CD4-positive, alpha-beta T cell treated with Interleukin-2 at 100 ng/mL for 4 hours (primary cell): ENCODE results near the gene FOXS1.
"Not testable (repeated sequence)": the region's sequence is repeated elsewhere in the genome, so short reads cannot be mapped to it uniquely, and the experiment has no call there.

Experiments
- DNase-seq: peaks from one replicate; pipeline ENCODE4 v3.0.0-alpha.2; 2020; ENCODE audit warnings: low spot score

The FOXS1 gene

GRCh38 chr20:31822421-31823330 lies 22.7 kb downstream of the FOXS1 start:
- DNase-seq: peak; percentile 66

DNA sequence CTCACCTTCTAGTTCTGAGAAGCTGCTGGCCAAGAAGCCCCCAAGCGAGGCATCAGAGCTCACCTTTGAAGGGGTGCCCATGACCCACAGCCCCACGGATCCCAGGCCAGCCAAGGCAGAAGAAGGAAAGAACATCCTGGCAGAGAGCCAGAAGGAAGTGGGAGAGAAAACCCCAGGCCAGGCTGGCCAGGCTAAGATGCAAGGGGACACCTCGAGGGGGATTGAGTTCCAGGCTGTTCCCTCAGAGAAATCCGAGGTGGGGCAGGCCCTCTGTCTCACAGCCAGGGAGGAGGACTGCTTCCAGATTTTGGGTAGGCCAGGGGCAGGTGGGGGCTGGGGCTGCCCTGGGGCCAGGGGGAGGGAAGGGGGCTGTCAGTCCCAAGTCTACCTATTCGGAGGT lies 24.0 kb downstream of the FOXS1 start:
- no peak for DNase-seq

GRCh38 chr20:31820228-31820627 lies 25.2 kb downstream of the FOXS1 start:
- DNase-seq: no peak

DNA sequence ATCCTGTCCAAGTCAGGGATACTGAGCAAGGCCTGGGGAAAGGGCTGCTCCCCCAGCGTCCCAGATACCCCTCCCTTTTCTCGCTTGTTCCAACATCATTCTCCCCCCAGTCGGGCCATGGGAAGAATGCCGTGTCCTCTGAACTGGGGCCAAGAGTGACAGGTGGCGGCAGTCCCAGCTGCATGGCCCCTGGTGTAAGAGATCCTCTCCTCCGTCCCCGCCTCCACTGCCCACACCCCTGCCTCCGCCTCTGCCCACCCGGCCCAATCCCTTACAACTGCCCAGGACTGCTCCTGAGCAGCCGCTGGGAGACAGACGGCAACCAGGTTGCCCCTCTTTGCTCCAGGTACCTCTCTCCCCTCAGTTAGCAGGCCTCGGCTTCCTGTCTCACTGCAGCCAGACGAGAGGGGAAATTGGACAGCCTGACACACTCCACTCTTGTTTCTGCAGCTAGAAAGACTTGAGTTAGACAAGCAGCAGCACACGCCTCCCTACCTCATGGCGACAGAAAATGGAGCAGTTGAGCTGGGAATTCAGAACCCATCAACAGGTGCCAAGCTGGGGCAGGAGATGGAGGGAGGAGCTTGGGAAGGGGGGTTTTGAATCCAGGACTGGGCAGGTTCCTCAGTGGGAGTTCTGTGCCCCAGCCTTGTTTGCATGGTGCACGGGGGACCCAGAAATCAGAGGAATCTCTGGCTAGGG lies 26.2 kb downstream of the FOXS1 start, which contains the start of gene MYLK2:
TSS of gene MYLK2 (plus strand) at position 274 of the 702 bp plus-strand sequence. CDS start at position 499, 225 bp downstream.
- no peak for DNase-seq

DNA sequence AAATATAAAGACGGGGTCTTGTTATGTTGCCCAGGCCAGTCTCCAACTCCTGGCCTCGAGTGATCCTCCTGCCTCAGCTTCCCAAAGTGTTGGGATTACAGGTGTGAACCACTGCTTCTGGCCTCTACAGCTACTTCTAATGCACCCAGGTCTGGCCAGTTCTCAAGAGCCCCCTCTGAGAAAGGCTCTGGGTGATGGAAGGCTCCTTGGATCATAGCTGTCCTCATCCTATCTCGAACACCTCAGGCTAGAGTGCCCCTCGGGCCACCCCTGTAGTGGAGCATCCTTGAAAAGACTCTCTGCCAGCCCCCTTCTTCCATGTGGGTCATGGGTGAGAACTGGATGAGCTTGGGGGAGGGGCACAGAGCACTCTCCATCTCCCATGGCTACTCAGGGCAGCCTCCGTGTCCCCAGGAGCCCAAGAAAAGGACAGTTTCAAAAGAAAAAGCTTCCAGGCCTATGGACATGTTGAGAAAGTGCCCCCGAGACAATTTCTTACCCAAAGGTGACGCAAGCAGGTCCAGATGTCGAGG lies 27.0 kb downstream of the FOXS1 start:
- DNase-seq: no peak

GRCh38 chr20:31817461-31817860 lies 27.9 kb downstream of the FOXS1 start:
- no peak for DNase-seq

DNA sequence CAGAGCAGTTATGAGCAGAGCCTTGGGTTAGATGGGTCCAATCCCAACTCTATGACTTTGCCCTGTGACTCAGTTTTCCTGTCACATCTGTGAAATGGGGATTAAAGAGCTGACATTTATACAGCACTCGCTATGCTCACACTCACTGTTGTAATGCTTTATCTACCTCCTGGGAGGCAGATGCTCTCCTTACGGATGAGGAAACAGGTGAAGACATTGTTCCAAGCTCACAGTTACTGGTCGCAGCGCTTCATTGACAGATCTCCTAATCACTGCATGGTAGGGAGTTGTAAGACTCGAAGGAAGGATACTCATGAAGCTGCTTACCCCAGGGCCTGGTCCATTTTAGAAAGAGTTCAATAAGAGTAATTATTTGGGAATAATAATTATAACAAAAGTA lies 29.2 kb downstream of the FOXS1 start:
- DNase-seq: no peak

- no peak for DNase-seq
Observed at GRCh38 chr20:31815408-31816188, 29.8 kb downstream of the FOXS1 start.

GRCh38 chr20:31814142-31814541 lies 31.3 kb downstream of the FOXS1 start:
- not testable (repeated sequence) for DNase-seq

- DNase-seq: no peak
Observed at GRCh38 chr20:31813611-31814010, 31.8 kb downstream of the FOXS1 start.

GRCh38 chr20:31811796-31812728 lies 33.3 kb downstream of the FOXS1 start:
- no peak for DNase-seq

DNA sequence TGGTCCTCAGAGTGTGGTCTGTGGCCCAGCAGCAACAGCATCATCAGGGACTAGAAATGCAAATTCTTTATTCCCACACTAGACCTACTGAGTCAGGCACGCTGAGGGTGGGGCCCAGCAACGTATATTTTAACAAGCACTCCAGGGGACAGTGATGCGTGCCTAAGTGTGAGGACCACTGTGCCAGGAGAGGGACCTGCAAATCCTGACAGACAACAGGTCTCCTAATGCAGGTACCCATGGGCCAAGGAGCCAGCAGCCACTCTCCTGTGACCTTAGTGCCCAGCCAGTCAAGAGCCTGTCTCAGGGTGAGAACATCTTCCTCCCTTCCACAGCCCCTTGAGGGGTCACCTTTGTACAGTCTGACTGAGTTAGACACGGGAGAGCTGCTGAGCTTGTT lies 34.2 kb downstream of the FOXS1 start:
- no peak for DNase-seq

DNA sequence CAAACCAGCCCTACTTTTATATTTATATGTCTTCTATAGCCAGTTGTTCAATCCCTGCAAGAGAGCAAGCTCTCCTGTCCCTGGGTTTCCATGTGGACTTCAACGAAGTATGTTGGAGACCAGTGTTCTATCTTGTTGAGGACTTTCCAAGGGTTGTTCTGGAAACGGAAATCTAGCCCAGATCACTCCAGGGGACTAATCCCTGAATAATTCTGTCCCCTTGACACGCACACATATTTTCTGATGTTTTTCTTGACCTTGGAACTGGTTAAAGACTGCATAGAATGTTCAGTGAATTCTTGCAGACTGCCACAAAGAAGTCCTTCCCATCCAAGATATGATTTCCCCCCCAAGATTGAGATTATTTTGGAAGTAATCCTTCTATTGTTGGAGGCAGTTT lies 35.7 kb downstream of the FOXS1 start:
- DNase-seq: no peak

GRCh38 chr20:31808481-31808880 lies 36.9 kb downstream of the FOXS1 start:
- no peak for DNase-seq

- DNase-seq: no peak
Observed at GRCh38 chr20:31806564-31807355, 38.6 kb downstream of the FOXS1 start.

- no peak for DNase-seq
Observed at GRCh38 chr20:31803552-31804291, 41.7 kb downstream of the FOXS1 start.

DNA sequence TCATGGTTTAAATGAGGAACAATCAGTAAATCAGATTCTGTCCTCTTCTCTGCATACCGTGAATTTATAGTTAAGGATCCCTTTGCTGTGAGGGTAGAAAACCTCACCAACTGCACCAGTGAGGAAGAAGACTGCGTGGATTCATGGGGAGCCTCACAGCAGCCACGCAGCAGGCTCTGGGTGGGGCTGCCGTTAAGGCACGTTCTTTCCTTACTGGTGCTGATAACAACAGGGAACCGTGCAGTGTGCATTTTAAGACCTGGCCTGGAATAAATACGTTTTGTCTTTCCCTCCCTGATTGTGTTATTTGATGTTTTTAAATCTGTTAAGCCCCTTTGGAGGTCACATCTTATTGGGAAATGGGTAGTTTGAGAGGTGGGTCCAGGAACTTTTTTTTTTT lies 43.9 kb downstream of the FOXS1 start:
- no peak for DNase-seq

DNA sequence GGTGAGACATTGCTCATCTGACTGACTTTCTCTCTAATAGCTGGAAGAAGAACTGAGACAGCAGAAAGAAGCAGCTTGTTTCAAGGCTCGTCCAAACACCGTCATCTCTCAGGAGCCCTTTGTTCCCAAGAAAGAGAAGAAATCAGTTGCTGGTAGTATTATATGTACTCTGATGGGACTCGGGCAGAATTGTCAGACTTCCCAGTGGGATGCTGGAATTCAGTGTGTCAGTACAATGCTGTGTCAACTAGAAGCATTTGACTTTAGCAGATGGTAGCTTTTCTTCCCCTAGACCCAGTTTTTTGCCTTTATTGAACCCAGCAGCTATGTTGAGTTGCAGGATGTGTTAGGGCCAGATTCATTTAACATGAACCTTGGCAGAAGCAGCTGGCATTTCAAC lies 48.0 kb downstream of the FOXS1 start:
- DNase-seq: no peak
